Measurements from ENCODE around the gene TMEM143.

Gene TMEM143

GRCh38 chr19:48379058-48379457 is 15.3 kb upstream of the TMEM143 start:
- Histone ChIP-seq H3K9me2 (replicated peaks; ENCODE audit: low read depth, low read length) (no peaks in the 10 kb centered on the region), H2AFZ (ENCODE audit: low read length) (no peak overlapping the region), H3K4me3 (ENCODE audit: low read length, poor library complexity, severe bottlenecking) (no peak overlapping the region), H3K79me2 (ENCODE audit: insufficient read depth, low read length) (no peaks in the 10 kb centered on the region), H4K20me1 (ENCODE audit: insufficient read depth, low read length, poor library complexity, severe bottlenecking) (no peaks in the 10 kb centered on the region), H3F3A (ENCODE audit: low read depth) (no peaks in the 10 kb centered on the region), H3K27me3 (ENCODE audit: insufficient read depth, low read length, poor library complexity, severe bottlenecking) (no peaks in the 10 kb centered on the region), H3K9me3 (ENCODE audit: insufficient read depth, low read depth, low read length) (no peaks in the 10 kb centered on the region), H3K4me2 (ENCODE audit: low read depth, low read length, poor library complexity, severe bottlenecking) (no peak overlapping the region), H3K36me3 (ENCODE audit: insufficient read depth, low read length) (peaks cover 10% of the 10 kb centered on the region; the same call in 1 of the 2 replicates), H3K9ac (ENCODE audit: low read depth, low read length, poor library complexity, severe bottlenecking) (no peak overlapping the region), H3K4me1 (ENCODE audit: insufficient read depth, low read length, poor library complexity, severe bottlenecking) (no peaks in the 10 kb centered on the region)
- TF ChIP-seq EZH2phosphoT487 (IDR thresholded peaks at IDR 0.05; ENCODE audit: borderline replicate concordance) = no peak
- TF ChIP-seq CTCF (conservative IDR thresholded peaks at IDR 0.05; ENCODE audit: low read length) = no peak

- no peaks in the 10 kb centered on the region for H3K4me1 ChIP-seq (ENCODE audit: insufficient read depth, low read length, poor library complexity, severe bottlenecking)
- no peaks in the 10 kb centered on the region for H4K20me1 ChIP-seq (ENCODE audit: insufficient read depth, low read length, poor library complexity, severe bottlenecking)
- H3K4me3 ChIP-seq (ENCODE audit: low read length, poor library complexity, severe bottlenecking) = no peak overlapping the region
- H3K9ac ChIP-seq (ENCODE audit: low read depth, low read length, poor library complexity, severe bottlenecking) = no peak overlapping the region
- no peaks in the 10 kb centered on the region for H3K27me3 ChIP-seq (ENCODE audit: insufficient read depth, low read length, poor library complexity, severe bottlenecking)
- H3K36me3 ChIP-seq (ENCODE audit: insufficient read depth, low read length) = peaks cover 4% of the 10 kb centered on the region; the same call in 1 of the 2 replicates
- H3K79me2 ChIP-seq (ENCODE audit: insufficient read depth, low read length) = no peaks in the 10 kb centered on the region
- H2AFZ ChIP-seq (ENCODE audit: low read length) = no peak overlapping the region
- H3K9me2 ChIP-seq (replicated peaks; ENCODE audit: low read depth, low read length) = no peaks in the 10 kb centered on the region
- H3F3A ChIP-seq (ENCODE audit: low read depth) = no peaks in the 10 kb centered on the region
- no peaks in the 10 kb centered on the region for H3K9me3 ChIP-seq (ENCODE audit: insufficient read depth, low read depth, low read length)
- no peak for TF ChIP-seq EZH2phosphoT487 (IDR thresholded peaks at IDR 0.05; ENCODE audit: borderline replicate concordance)
- TF ChIP-seq CTCF (conservative IDR thresholded peaks at IDR 0.05; ENCODE audit: low read length) = no peak
- no peak overlapping the region for H3K4me2 ChIP-seq (ENCODE audit: low read depth, low read length, poor library complexity, severe bottlenecking)
Measured at GRCh38 chr19:48378194-48378570, 14.4 kb upstream of the TMEM143 start.

- Histone ChIP-seq H3K79me2 (ENCODE audit: insufficient read depth, low read length) (no peaks in the 10 kb centered on the region), H3K9me2 (replicated peaks; ENCODE audit: low read depth, low read length) (no peaks in the 10 kb centered on the region), H3K27me3 (ENCODE audit: insufficient read depth, low read length, poor library complexity, severe bottlenecking) (no peaks in the 10 kb centered on the region), H4K20me1 (ENCODE audit: insufficient read depth, low read length, poor library complexity, severe bottlenecking) (no peaks in the 10 kb centered on the region), H3K36me3 (ENCODE audit: insufficient read depth, low read length) (no peaks in the 10 kb centered on the region), H3K9ac (ENCODE audit: low read depth, low read length, poor library complexity, severe bottlenecking) (no peak overlapping the region), H3K4me3 (ENCODE audit: low read length, poor library complexity, severe bottlenecking) (no peak overlapping the region), H2AFZ (ENCODE audit: low read length) (no peak overlapping the region), H3K4me1 (ENCODE audit: insufficient read depth, low read length, poor library complexity, severe bottlenecking) (no peaks in the 10 kb centered on the region), H3F3A (ENCODE audit: low read depth) (no peaks in the 10 kb centered on the region), H3K9me3 (ENCODE audit: insufficient read depth, low read depth, low read length) (no peaks in the 10 kb centered on the region), H3K4me2 (ENCODE audit: low read depth, low read length, poor library complexity, severe bottlenecking) (no peak overlapping the region)
- TF ChIP-seq EZH2phosphoT487 (IDR thresholded peaks at IDR 0.05; ENCODE audit: borderline replicate concordance) (no peak), CTCF (conservative IDR thresholded peaks at IDR 0.05; ENCODE audit: low read length) (no peak)
Measured at GRCh38 chr19:48373567-48373966, 9.8 kb upstream of the TMEM143 start.

Measured in Loucy (cell line).